GM23338 (cell line): ENCODE data around the gene LRFN3.
"Not testable (repeated sequence)": the region's sequence is repeated elsewhere in the genome, so short reads cannot be mapped to it uniquely, and the experiment has no call there.

Source experiments
- CREB1 ChIP-seq: fragments of 250-450 bp; sonication (Bioruptor Pico); IDR thresholded peaks from 2 replicates; pipeline ENCODE4 v1.5.0; 2020; ENCODE audit warnings: low read depth, mild to moderate bottlenecking, moderate library complexity
- CTCF ChIP-seq, 2 experiments: fragments of 200-600 bp in 1 of 2; sonication (generic) in 1 of 2; conservative IDR thresholded peaks; 2 replicates each; pipeline versions ENCODE4 v1.5.1 to v1.6.1; 2016 to 2017; ENCODE audit warnings: antibody characterized with exemption in 2 of 2, low read depth in 2 of 2, mild to moderate bottlenecking in 2 of 2, moderate library complexity in 1 of 2
- ETS1 ChIP-seq: IDR thresholded peaks from 2 replicates; pipeline ENCODE4 v1.6.1; 2016; ENCODE audit warnings: antibody characterized with exemption
- EZH2 ChIP-seq: fragments of 200-600 bp; sonication (generic); IDR thresholded peaks from one replicate; pipeline ENCODE4 v1.8.0; 2017; ENCODE audit warnings: antibody characterized with exemption, mild to moderate bottlenecking, low read depth; ENCODE audit not compliant: unreplicated experiment
- EZH2phosphoT487 ChIP-seq: fragments of 200-600 bp; sonication (generic); IDR thresholded peaks from one replicate; pipeline ENCODE4 v1.8.1; 2018; ENCODE audit warnings: antibody characterized with exemption; ENCODE audit not compliant: unreplicated experiment
- JUNB ChIP-seq: IDR thresholded peaks from one replicate; pipeline ENCODE4 v1.6.1; 2016; ENCODE audit warnings: antibody characterized with exemption; ENCODE audit not compliant: unreplicated experiment
- POLR2AphosphoS5 ChIP-seq: IDR thresholded peaks from 2 replicates; pipeline ENCODE4 v1.6.1; 2016; ENCODE audit warnings: antibody characterized with exemption, low read depth
- REST ChIP-seq: IDR thresholded peaks from one replicate; pipeline ENCODE4 v1.6.1; 2018; ENCODE audit warnings: antibody characterized with exemption; ENCODE audit not compliant: unreplicated experiment
- STAT1 ChIP-seq: IDR thresholded peaks from one replicate; pipeline ENCODE4 v1.6.1; 2016; ENCODE audit warnings: antibody characterized with exemption; ENCODE audit not compliant: unreplicated experiment
- ZNF114 ChIP-seq: fragments of 250-450 bp; sonication (Bioruptor Pico); IDR thresholded peaks from 2 replicates; pipeline ENCODE4 v1.5.0; 2020; ENCODE audit warnings: mild to moderate bottlenecking, moderate library complexity
- ZNF331 ChIP-seq: fragments of 250-450 bp; sonication (Bioruptor Pico); IDR thresholded peaks from 2 replicates; pipeline ENCODE4 v1.5.0; 2020; ENCODE audit warnings: low read depth, mild to moderate bottlenecking, moderate library complexity

- TF ChIP-seq CTCF (conservative IDR thresholded peaks at IDR 0.05; ENCODE audit: low read depth in 2 of 2); EZH2; CREB1 (CRISPR knock-in tag); ETS1; ZNF114 (CRISPR knock-in tag); POLR2AphosphoS5; JUNB; EZH2phosphoT487; REST; STAT1; ZNF331 (CRISPR knock-in tag): not testable (repeated sequence)
Observed at GRCh38 chr19:35891819-35892218, 44.4 kb upstream of the LRFN3 start.
